OCI-M1 (cell line): Measurements from ENCODE around the gene MRPL18.
A peak's percentile ranks its signal among the peaks of the same experiment; 100 is the strongest.
"Not testable (repeated sequence)": the region's sequence is repeated elsewhere in the genome, so short reads cannot be mapped to it uniquely, and the experiment has no call there.

Experiments used
- DNase-seq: peaks from one replicate; lab custom pipeline; 2025; lab: John Stamatoyannopoulos, UW

The MRPL18 gene

DNA sequence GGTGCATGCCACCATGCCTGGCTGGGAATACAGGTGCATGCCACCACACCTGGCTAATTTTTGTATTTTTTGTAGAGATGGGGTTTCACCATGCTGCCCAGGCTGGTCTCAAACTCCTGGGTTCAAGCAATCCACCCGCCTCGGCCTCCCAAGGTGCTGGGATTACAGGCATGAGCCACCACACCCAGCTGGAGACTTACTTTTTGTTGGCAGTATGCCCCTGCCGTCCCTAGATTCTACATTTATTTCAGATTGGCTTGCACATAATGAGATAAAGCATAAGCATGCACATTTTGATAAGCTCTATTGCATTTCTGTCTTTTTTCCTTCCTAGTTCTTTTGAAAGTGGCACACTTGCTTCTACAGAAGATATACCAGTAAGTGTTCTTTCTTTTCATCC lies 26.5 kb downstream of the MRPL18 start:
- DNase-seq, result not testable (repeated sequence)

DNA sequence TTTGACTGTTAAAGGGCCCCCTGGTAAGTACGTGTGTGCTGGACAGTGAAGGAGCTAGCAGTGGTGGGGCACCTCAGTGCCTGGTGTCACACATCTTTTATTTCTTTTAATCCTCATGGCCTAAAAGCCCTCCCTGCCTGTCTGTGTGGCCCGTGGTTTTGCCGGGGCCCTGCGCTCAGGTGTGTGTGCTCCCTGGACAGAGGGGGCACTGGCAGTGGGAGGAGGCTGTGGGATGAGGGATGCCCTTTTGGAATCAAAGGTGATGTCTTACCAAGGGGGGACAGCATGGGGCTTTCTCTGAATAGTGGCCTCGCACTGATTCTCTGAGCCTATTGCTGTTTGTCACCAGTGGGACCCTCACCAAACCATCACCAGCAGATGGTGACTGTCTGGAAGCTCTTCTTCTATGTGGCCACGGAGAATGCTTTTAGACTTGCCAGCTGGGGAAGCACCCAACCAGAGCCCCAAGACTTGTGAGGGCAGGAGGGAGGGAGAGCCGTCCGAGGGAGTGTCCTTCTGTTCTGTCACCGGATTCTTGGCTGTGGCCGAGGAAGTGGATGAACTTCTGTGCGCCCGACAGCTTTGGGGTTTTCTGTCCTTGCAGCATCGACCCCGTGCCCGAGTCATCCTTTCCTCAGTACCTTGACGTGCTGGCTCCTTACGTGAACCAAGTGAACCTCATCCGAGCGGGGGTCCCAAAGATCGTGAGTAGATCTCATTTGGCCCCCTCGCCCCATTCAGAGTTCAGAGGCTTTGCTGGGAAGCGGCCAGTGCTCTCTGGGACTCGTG lies 27.9 kb downstream of the MRPL18 start:
- DNase-seq, result no peak

DNA sequence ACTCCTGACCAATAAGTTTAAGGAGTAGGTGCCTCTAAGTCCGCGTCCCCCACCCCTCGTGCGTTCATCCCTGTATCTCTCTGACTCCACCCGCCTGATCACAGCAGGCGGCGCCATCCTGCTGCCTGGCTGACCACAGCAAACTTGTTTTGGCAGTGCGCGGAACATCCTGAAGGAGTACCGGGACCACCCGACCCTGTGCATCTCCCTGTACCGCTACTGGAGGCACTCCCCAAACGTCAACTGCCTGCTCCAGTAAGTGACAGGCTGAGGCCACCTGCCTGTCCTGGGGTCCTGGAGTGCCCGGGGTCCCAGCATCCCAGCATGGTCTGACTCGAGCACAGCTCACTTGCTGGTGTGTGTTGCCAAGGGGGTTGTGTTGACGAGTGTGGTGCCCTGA lies 28.8 kb downstream of the MRPL18 start:
- DNase-seq, result no peak

DNA sequence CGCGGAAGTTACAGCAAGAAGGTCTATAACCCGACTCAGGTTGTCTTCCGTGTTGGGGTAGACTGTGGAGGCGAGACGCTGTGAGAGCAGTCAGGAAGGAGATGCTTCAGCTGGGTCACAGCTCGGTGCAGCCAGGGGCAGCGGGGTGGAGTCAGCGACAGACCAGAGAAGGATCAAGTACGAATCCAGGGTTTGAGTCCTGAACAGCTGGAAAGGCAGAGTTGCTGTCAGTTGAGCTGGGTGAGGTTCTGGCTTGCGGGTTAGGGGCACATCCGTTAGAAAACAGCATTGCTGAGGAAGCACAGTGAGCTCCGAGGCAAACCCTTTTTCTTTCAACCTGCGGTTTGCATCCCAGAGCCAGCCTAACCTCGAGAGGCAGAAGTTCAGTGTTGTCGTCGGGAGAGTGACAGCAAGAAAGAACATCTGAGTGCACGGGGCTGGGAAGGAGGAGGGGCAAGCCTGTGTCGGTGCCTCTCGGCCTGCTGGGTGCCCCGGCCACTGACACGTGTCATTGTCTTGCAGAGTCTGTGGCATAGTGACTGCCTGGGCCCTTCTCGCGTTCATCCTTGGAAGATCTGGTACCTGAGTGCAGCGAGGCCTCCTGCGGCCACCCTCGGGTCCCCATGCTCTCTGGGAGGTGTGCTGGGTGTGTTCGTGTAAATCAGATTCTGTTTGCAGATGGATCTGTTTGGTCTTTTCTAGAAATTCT lies 29.8 kb downstream of the MRPL18 start:
- peak; percentile 18 for DNase-seq

DNA sequence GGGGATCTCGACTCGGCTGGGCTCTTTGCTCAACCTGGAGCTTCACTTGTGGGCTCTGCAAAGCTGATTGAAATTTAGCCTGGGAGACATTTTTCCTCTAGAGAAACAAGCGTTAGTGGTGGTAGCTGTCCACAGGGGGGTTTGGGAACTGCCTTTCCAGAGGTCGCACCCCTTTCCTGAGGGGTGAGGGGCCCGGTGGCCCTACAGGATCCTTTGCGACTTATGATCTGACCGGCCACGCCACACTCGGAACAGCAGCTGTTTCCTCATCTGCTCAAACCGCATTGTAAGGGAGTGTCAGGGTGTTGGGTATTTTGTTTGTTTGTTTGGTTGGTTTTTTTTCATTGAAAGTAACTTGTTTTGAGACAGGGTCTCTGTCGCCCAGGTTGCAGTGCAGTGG lies 30.9 kb downstream of the MRPL18 start:
- DNase-seq, result no peak

DNA sequence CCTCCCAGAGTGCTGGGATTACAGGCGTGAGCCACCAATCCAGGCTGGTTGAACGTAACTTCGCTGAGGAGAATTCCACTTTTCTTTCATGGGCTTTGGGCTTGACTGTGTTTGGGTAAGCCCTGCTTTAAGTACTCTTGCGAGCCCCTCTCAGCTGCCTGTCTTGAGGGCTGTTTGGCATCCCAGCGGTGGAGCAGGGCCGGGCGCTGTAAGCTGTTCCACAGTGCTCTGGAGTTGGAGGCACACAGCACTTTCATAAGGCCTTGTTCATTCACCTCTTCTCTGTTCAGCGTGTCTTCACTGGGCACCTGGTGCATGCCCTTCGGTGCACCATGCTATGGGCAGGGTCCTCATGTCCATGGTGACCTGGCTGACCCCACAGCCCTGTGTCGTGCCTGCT lies 31.5 kb downstream of the MRPL18 start:
- DNase-seq, result no peak

DNA sequence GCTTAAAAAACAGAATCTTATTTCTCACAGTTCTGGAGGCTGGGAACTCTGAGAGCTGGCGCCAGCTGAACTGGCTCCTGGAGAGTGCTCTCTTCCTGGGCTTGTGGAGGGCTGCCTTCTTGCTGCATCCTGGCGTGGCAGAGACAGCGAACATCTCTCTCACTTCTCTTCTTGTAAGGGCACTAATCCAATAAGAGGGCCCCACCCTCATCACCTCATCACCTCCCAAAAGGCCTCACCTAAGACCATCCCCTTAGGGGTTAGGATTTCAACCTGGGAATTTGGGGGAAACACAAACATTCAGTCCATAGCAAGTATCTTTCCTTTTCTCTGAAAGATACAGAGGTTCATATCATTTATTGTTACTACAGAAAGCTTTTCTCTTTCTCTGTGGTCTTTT lies 33.7 kb downstream of the MRPL18 start:
- no peak for DNase-seq

DNA sequence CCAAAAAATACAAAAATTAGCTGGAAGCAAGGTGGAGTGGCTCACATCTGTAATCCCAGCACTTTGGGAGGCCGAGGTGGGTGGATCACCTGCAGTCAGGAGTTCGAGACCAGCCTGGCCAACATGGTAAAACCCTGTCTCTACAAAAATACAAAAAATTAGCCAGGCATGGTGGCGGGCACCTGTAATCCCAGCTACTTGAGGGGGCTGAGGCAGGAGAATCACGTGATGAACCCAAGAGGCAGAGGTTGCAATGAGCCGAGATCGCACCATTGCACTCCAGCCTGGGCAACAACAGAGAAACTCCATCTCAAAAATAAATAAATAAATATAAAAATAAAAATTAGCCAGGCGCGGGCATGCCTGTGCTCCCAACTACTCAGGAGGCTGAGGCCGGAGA lies 34.4 kb downstream of the MRPL18 start:
- not testable (repeated sequence) for DNase-seq

DNA sequence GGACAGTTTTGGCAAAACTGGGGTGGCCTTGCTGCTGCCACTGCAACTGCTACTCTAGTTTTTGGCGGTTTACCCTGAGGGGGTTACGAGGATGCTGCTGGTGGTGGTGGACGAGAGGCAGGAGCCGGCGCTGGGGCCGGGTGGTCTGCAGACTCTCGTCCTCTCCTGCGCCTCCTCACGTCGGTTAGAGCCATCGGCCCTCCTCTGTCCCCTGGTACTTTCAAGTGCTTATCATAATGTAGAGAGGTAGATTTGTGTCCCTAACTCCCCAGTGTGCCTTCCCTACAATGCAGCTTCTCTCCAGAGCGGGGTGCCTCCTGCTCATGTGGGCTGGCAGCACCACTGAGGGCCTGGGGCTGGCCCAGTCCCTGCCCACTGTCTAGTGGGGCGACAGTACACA lies 35.7 kb downstream of the MRPL18 start:
- no peak for DNase-seq

DNA sequence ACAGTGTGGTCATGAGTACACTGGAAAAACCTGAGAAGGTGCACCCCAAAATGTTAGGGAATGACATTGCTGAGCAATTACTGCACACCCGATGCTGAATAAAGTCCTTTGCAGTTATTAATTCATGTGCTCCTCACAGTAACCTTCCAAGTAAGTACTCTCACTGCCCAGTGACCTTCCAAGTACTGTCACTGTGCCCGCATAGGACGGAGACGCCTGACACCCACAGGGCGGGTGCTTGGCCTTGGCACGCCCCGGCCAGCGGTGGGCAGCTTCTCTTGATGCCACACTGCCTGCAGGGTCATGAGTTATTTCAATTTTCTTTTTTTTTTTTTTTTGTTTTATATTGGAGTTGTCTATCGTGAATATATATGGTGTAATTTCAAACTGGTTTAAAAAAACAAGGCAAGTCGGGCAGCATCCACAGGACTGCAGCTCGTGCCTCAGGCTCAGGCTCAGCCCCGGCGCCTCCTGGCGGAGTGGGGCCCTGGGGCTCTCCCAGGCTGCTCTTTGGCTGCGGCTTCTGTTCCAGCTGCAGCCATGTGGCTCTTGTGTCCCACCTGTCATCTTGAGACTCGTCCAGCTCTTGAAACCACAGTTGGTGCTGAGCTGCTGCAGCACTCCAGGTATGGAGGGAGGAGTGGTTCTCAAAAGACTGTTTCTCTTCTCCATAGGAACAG lies 36.8 kb downstream of the MRPL18 start:
- no peak for DNase-seq

DNA sequence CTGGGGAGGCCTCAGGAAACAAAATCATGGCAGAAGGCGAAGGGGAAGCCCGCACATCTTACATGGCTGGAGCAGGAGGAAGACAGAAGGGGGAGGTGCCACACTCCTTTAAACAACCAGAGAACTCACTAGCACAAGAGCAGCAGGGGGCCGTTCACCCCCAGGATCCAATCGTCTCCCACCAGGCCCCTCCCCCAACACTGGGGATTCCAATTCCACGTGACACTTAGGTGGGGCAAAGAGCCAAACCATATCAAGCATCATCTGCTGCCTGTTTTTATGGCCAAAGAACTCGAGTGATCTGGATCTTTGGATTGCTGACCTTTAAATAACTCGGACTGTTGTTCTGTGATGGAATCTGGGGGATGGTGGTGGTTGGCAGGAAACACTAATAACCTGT lies 37.8 kb downstream of the MRPL18 start:
- DNase-seq, result no peak

DNA sequence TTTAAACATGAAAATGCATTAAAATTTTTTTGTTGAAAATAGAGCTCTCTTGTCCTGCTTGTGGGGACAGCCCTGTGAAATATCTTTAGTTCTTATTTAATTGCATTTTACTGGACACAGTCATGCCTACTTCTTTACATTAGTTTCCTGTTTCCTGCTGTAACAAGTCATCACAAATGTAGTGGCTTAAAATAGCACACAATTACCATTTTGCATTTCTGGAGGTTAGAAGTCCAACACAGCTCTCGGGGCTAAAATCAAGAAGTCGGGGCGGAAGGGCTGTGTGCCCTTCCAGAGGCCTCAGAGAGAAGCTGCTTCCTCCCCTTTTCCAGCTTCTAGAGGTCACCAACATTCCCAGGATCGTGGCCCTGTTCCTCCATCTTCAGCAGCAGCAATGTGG lies 39.3 kb downstream of the MRPL18 start:
- DNase-seq, result no peak

DNA sequence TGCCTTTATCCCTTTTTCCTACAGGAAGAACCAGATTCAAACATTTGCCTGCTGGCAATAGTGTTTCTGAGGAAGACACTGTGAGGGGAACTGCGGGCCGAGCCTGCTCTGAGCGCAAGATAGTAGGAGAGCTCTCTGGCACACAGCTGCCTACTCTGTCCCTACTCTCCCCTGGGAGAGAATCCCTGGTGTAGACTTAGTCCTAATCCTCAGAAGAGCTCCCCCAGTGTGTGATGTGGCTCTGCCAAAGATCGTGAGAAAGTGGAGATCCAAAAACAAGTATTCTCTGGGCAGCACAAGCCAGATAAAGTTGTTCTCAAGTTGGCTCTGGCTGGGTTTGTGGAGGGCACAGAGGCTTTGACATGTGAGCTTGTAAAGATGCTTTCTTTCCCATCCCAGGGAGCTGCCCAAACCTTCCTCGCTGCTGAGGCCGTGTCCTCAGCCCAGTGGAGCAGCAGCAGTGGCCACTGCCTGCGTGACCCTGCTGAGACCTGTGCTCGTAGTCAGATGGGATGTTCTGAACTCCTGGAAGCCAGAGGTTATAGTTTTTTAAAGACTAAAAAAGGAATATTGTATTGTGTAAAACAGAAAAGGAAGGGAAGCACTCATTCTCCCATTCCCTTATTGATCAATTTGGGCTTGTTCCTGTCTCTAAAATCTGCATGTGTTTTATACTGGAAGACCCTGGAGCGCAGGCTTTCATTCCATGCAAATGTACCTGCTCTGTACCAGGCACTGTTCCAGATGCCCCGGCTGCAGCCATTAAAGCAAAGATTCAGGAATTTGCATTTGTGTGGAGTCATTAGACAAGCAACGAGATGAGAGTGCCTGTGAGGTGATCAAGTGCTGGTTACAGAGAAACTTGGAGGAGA lies 40.5 kb downstream of the MRPL18 start:
- DNase-seq, result no peak

DNA sequence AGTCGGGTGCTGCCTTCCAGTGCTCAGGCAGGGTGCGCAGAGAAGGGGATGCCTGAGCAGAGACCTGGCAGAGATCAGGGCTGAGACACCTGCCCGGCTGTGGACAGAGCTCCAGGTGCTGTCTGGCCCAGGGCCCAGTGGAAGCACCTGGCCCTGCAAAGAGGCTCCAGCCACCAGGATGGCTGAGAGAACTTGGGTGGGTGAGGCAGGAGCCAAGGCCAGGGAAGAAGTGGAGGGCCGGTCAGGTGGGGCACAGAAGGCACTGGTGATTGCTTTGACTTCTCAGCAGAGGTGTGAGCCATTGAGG lies 41.1 kb downstream of the MRPL18 start:
- DNase-seq, result no peak

DNA sequence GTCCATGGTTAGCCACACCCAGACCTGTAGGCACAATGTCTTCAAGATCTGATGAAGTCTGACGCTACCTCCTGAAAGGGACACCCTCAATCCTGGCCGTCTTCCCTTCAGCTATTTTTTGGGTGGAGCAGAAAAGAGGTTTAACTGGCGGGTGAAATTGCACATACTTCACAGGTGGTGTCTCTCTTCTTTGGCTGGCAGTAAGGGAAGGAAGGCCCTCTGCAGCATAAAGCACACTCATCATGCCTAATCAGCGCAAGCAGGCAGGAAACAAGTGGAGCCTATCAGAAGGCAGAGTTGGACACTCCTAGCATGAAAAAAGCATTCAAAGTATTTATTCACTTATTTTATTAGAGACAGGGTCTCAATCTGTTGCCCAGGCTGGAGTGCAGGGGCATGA lies 42.7 kb downstream of the MRPL18 start:
- DNase-seq, result no peak

DNA sequence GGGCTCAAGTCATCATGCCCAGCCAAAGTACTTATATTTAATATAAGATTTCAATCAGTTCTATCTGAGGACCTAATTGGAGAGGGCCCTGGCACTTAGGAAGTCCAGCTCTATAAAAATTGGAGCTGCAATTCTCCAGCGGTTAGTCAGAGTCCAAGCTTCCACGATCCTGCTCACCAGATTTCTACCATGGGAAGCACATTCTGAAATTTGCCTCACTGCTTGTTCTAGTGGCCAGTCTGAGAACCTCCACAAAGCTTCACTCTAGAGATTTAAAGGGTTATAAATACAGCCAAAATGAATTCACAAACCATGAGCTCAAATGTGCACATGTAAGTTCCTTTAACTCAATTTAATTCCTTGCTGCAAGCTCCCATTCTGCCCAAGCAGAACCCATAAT lies 43.3 kb downstream of the MRPL18 start:
- DNase-seq, result no peak

DNA sequence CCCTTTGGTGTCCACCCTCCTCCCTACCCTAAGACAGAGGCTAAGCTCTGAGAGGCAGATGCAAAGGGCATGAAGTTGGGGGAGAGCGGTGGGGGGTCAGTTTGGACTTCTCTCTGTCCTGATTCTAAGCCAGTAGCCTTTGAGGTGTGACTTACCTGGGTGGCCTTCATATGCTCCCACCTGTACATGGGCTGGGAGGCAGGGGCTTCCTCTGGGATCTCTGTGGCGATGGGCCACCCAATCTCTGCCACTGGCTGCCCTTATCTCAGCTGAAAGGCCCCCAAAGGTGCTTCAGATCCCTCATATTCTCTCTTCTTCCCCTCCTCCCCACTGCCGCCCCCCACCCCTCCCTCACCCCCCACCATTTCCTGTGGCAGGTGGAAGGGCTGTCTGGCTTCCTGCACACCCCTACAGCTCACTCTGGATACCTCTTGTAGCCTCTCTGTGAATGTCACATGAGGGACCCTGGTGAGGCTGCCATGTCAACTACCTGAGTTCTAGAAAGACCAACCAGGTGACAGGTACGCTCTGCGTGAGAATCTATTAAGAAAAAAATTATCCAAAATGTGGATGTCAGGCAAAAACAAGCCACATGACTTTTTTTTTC lies 43.8 kb downstream of the MRPL18 start:
- DNase-seq, result no peak

DNA sequence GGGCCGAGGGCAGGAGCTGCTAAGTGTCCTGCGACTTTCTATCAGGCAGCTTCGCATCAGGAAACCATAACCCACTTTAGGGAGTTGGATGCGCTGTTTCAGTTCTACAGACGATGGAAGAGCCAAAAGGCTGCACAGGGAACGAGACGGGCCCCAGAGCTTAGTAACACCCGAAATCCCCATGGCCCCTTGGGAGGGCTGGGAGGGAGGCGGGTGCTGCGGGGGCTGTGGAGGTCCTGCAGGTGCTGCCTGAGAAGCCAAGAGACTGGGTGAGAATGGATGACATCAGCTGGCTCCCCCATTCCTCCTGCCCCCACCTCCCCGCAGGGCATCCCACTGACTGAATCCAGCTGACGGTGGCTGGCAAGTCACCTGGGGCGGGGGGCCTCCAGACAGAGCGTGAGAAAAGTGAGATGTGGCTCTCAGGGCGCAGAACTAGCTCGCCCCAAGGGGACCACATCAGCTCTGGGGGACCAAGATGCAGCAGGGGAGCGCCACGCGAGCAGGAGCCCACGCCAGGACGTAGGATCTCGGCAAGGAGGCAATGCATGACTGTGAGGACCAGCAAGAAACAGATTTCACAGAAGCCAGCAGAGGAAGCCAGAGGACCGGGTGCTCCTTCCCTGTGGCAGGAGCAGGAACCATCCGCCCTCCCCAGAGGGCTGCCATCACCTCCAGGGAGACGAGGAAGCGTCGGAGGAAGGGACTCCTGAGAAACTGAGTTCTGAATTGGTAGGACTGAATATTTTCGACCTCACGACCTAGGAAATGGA lies 46.6 kb downstream of the MRPL18 start:
- no peak for DNase-seq

DNA sequence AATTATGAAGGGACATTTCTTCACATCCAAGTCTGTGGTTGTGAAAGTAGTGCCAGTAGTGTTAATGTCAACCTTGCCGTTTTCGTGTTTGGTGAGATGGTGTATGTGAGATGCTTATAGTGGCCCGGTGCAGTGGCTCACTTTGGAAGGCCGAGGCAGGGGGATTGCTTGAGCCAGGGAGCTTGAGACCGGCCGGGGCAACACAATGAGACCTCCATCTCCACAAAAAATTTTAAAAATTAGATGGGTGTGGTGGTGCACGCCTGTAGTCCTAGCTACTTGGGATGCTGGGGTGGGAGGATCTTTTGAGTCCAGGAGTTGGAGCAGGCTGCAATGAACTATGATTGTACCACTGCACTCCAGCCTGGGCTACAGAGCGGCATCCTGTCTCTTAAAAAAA lies 47.2 kb downstream of the MRPL18 start:
- no peak for DNase-seq

DNA sequence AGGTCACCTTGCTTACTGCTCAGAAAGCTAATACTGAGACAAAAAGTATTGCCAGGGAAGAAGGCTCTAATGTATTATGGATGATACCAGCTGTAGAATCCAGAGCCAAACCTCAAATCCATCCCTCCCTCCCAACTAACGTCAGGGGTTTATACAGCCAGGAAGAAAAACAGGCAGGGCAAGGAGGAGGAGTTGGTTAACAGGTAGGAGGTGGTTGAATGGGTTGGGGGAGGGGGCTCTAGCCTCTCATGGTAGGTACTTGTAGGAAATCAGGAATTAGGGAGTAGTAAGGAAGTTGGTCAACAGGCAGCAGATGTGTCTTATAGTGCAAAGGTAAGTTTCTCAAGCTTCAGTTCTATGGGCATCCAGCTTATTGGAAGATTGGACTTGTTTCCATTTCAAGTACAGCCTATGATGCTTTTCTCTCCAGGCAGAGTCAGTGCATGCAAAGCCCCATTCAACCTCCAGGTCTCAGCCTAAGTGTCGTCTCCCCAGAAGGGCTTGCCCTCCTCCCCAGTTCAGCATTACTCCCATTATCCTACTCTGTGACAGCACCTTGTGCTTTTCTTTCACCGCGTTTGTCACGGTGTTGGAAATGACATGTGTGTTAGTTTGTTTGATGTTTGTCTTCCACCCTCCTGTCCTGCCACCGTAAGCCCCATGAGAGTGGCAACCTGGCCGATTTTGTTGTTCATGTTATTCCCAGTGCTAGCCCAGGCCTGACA lies 47.9 kb downstream of the MRPL18 start:
- DNase-seq, result no peak

DNA sequence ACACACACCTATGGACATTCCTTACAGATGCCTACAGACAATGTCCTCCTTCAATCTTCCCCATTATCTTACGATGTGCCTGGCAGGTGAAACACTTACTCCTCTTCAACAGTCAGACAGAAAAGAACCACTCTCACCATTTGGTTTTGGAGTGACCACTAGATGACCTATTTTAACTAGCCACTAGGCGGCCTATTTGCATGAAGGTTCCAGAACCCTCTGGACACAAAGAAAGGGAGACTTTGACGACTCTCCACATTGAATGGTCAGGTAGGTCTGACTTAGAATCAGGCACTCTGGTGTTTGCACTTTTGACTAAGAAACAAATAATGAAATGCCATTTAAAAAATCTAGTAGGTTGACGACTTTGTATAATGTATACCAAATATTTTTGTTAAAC lies 51.8 kb downstream of the MRPL18 start:
- DNase-seq, result peak; percentile 62
